ENCODE data around the gene APPL1.

Gene APPL1, protein sequence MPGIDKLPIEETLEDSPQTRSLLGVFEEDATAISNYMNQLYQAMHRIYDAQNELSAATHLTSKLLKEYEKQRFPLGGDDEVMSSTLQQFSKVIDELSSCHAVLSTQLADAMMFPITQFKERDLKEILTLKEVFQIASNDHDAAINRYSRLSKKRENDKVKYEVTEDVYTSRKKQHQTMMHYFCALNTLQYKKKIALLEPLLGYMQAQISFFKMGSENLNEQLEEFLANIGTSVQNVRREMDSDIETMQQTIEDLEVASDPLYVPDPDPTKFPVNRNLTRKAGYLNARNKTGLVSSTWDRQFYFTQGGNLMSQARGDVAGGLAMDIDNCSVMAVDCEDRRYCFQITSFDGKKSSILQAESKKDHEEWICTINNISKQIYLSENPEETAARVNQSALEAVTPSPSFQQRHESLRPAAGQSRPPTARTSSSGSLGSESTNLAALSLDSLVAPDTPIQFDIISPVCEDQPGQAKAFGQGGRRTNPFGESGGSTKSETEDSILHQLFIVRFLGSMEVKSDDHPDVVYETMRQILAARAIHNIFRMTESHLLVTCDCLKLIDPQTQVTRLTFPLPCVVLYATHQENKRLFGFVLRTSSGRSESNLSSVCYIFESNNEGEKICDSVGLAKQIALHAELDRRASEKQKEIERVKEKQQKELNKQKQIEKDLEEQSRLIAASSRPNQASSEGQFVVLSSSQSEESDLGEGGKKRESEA

DNA sequence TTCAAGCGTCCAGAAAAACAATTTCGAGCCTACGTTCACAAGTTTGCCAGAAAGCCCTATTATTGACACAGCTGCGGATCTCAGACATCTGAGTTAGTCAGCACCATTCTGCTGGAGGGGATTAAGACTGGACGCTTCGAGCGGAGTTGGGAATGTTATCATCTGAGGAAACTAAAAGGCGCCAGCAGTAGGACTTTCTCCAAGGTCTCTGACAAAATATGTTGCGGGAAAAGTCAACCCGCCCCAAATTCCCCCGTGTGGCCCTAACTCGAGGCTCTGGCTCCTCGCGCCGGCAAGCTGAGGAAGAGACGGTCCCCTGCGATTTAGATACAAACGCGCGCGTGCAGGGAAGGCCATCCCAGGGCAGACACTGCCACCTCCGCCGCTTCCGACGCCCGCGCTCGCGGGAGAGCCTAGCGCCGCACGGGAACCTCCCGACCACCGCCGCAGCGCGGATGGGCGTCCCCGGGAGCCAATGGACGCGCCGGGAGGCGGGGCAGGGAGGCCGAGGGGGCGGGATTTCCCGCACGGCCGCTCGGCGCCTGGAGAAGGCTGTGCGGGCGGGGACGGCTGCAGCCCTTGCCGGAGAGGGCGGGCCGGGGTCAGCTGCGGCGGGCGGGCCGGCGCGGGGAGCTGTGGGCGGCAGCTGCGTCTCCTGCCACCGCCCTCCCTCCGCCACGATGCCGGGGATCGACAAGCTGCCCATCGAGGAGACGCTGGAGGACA is at the start of gene APPL1:
Gene APPL1 (plus strand): TSS at position 526 of the 726 bp plus-strand sequence. CDS start 155 bp downstream, at position 681.
- peak; percentile 3 for DNase-seq

DNA sequence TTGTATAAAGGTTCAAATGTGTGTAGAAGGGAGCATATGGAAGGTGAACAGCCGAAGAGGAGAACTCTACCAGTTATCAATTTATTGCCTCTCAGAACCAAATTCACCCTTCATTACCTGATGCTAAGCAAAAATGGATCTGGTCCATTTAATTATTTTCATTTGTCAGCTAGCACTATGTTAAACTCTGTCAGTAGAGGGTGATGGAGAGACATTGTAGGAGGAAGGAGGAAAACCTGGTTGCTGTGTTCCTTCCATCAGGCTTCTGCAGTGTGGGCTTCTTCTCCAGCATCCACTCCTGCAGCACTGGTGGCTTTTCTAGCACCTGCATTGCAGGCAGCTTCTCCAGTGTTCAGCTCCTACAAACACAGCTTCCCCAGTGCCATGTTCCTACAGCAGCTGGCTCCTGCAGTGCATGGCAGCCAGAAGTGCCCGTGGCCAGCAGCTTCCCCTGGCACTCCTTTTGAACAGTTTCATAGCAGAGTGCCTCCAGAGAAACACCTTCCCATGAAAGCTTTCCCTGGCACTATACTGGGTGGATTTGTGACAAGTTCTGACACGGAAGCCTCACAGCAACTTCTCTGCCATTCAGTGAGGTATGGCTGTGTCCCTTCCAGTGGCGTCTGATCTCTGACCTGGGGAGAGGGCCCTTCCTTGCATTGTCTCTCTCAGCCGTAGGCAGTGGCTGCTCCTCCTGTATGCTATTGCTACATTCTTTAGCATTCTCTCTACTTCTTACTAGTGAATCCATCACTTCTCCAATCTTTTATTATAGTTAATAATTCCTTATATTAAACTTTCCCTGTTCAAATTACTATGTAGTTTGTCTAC is 47.7 kb upstream of the APPL1 start:
- no peak for DNase-seq

DNA sequence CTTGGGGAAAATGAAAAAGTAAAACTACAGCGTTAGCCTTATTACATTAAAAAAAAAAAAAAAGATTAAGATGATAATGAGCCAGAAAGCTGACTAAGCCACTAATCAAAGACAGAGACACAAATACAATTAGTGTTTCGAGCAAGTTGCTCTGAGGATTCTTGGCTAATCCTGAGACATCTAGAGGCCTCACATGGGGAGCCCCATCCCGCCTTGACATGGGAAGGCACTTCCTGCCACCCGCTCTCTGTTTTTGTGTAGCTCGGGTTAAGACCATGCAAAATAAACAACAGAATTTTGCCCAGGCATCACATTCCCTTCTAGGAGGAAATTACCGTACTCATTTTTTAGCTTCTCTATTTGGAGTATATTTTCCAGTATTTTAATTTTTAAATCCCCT is 43.0 kb upstream of the APPL1 start:
- no peak for DNase-seq

DNA sequence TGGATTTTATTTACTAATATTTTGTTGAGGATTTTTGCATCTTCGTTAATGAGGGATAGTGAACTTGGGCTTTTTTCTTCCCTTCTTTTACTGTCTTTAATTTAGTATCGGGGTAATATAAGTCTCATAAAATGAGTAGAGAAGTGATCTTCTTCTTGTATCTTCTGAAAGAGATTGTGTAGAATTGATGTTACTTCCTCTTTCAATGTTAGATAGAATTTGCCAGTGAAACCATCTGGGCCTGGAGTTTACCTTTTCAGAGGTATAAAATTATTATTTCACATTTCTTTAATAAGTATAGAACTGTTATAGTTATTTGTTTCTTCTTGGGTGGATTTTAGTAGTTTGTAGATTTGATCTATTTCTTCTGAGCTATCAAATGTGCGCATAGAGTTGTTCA is 35.5 kb upstream of the APPL1 start:
- DNase-seq, result no peak

DNA sequence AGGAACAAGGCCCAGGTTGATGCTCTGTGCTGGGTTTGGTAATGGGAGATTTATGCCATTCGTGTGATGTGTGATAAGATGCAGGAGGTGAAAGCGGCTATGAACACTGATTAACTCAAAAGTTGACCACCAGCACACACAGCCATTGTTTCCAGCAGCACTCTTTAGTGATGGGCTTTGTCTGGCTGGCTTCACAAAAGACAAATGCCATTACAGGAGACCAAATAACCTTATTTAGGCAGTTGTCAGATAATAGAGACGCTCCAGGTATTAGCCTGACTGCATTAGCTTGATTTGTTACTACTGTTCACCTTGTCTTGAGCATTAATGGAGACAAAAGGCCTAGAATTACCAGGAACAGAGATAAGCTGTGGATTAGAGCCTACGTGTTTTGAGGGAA is 32.9 kb upstream of the APPL1 start:
- DNase-seq, result no peak

DNA sequence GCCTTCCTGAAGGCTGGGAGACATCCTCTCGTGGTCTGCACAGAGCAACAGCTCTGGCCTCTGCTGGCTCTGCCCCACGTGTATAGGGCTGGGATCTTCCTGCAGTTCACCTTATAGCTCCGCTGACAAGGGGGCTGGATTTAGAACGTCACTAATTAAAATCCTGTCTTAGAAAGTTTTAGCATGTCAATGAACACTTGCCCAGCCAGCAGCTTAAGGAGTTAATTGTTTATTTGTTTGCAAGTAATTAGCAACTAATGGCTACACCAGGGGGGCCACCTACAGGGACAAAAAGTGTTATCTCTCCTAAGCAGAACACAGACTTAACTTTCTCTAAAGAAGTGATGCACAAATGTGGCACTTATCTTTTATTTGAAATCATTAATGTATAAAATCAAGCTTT is 27.6 kb upstream of the APPL1 start, which contains the start of gene HESX1:
Gene HESX1 (minus strand): TSS at position 84 of the 403 bp plus-strand sequence. CDS start 60 bp downstream, at position 24.
- no peak for DNase-seq

DNA sequence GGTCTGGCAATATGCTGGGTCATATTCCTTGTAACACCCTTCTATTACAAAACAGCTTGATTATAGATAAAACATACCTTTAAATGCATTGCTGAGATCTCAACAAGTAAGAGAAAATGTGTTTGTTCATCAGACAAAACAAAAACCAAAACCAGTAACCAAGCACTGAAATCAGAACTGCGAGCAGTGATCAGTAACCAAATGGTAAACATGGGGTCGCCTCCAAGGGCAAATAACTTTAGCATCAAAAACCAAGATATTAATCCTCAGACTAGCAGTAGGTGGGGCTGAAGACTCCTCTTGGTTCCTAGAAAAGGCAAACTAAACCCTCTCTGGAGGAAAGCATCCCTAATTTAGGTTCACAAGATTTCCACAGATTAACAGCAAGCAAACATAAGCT is 21.1 kb upstream of the APPL1 start:
- no peak for DNase-seq

DNA sequence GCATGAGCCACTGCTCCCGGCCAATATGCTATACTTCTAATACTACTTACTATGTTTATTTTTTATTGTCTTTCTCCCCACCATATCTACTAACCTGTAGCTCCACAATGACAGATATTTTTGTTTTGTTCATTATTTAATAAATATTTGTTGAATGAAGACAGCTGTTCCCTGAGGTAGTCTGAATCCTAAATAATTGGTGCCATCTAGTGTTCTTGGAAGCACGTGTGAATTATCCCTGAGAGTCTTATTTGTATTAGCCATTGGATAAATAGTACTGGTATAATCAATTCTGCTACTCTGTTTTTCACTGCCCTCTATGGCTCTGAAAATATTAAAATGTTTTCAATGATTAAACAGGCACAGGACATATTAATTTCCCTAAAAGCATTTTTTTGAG is 5.6 kb upstream of the APPL1 start:
- no peak for DNase-seq

DNA sequence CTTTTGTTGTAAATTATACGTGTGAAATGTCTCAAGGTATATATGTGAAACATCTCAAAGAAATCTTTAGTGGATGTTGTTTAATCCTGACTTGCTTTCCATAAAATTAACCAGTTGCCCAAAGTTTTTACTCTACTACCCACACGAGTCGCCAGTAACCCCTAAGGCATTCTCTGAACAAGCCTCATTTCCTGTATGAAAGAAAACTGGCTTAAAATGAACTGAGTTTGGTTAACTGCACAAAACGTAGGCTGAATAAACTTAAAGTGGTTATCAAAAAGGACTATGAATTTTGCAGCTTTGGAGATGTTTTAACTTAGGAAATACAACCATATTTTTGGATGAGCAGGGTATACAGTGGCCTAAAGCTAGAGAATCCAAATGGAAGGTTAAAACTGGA is 2.7 kb upstream of the APPL1 start:
- no peak for DNase-seq

DNA sequence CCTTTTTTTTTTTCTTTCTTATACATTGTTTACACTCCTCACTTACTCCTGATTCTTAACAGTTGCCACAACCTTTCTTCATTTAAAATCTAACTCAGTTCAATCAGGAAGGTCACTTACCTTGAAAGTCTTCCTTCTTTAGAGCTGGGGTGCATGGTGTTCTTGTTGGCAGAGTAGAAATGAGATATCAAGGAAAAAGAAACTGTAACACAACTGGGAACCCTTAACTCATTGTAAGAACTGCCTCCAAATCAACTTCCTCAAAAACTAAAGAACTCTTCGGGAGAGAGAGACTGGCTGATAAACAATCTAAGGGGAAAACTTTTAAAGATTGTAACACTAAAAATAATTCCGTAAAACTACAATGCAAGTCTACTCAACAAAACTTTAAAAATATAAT is 1.4 kb upstream of the APPL1 start:
- DNase-seq, result no peak

DNA sequence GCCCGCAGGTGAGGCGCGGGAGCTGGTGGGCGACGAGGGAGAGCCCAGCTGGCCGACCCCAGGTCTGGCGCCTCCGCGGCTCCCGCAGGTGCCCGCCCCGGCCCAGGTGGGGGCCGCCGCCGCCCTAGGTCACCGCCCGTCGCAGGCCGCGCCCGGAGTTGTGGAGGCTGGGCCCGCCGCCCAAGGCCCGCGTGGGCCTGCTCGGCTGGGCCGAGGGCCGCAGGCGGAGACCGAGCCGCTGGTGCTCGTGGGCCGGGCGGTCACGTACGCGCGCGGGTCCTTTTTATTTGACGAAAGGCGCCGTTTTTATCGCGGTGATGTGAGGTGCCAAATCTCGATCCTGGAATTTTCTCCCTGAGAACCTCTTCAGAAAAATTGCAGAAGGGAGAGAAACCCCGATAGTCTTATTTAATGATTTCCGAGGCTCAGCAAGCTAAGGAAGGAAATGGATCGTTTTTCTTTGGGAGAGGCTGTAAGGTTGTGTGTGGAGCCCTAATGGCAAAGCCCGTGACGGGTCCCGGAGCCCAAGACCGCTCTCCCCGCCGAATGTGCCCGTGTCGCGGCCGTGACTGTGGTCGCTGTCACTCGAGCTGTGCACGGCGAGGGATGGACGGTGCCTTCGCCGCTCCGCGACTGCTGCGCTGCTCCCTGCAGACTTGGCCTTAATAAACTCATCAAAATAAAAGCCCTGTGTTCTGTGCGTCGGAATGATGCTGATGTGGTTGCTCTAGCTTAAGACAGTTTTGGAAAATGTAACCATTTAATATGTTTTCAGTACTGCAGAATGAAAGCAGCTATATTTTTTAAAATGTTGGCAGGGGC is 612 bp downstream of the APPL1 start:
- DNase-seq, result no peak

DNA sequence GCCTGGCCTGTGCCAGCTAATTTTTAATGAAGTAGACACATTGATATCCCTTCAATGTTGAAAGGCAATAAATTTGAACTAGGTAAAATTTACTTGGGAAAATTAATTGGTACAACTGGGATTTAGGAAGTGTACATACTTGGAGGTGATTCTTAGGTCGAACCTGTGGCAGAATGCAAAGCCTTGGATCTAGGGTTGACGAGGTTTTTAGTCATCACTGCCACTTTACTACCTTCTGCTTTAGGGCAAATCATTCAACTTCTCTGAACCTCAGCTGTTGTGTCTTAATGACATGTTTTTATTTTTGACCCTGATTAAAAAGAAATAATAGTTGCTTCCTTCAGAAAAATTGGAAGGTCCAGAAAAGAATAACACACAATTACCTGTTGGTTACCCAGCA is 2.5 kb downstream of the APPL1 start:
- no peak for DNase-seq

DNA sequence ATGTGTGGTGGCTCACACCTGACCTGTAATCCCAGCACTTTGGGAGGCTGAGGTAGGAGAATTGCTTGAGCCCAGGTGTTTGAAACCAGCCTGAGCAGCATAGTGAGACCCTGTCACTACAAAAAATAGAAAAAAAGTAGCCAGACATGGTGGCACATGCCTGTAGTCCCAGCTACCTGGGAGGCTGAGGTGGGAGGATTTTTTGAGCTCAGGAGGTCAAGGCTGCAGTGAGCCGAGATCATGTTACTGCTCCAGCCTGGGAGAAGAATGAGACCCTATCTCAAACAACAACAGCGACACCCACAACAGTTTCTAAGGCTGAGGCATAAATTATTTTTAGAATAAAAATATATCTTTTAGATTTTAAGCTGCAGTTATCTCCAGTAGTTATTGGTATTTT is 6.3 kb downstream of the APPL1 start:
- no peak for DNase-seq

DNA sequence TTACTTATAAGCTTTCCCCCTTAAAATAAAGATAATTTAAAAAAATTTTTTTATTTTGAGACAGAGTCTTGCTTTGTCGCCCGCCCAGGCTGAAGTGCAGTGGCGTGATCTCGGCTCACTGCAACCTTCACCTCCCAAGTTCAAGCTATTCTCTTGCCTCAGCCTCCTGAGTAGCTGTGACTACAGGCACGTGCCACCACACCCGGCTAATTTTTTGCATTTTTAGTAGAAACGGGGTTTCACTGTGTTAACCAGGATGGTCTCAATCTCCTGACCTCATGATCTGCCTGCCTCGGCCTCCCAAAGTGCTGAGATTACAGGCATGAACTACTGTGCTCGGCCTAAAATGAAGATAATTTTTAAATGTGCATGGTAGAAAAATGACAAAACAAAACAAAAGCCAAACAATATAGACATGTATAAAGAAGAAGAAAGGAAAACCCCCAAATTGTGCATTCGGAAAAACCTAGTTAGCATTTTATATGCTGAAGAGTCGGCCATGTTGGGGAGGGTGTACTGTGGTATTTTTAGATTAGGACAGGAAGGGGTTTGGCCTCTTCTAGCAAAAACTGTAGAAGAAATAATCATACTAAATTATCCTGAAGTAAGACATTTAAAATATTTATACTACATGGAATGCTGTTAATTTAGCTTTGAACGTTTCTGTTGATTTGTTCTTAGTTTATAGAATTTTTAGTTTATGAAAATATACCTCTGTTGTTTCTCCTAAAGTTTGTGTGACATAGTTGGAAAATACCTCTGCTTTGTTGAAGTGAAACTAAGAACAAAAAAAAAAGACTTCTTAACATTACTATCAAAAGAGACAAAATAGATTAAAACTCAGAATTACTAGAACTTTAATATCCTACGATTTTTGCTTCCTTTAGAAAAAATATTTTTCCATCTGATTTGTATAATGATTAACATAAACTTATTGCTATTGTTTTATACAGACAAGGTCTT is 7.4 kb downstream of the APPL1 start:
- DNase-seq, result no peak

DNA sequence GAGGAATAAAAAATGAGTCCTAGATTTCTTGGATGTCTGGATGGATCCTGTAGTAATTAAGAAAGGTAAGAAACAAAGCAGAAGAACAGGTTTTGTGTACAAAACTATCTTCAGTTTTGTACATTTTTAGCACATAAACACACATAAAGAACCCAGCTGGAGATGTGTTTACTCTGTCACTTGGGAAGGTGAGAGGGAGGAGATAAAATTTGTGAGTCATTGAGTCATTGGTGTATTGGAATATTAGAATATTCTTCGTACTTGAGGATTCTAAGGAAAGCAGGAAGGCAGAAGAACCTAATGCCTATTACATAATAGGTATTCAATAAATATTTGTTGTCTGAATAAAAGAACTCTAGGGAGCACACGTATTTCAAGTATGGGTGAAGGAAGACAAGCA is 17.4 kb downstream of the APPL1 start:
- DNase-seq, result no peak

DNA sequence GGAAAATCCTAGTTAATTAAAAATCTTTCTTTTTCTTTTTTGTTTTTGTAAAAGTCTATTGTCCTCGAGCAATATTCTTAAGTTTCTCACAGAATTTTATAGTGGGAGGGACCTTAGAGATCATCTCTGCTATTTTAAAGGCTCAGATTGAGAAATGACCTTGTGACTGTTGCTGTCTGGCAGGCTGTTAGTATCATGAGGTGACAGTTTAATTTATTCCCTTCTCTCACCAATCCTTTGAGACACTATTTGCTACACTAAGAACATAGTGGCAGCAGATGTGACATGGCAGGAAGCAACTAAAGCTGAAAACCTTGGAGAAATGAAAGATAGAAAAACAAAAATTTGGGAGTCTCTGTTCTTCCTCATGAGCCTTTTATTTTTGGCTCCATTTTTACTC is 24.9 kb downstream of the APPL1 start:
- no peak for DNase-seq

DNA sequence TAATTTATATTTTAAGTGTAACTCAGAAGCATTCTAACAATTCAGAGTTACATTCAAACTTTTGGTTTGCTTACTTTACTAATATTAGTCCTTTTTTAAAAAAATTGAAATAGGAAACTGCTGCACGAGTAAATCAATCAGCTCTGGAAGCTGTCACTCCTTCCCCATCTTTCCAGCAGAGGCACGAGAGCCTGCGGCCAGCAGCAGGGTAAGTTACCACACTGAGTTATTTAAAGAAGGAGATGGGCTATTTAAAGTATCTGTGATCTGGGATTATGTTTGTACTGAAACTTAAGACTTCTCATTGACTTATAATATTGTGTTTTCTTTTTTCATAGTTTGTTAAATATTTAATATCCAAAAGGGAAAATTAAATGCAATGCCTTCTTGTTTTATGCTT is 29.3 kb downstream of the APPL1 start:
- no peak for DNase-seq

DNA sequence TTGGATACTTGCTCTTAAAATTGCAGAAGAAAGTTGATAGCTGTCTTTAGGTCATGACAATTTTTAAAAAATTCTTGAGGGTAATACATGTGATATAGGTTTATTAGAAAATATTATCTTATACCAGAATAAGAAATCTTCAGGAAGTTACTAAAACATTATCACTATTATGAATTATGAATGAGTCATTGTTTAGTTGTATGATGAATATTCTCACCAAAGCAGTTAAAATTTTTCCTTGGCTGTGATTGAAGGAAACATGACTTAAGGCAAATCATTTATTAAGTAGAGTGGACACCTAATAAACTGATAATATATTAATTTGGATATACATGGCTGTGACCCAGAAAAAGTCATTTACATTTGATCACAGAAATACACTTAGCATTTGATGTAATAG is 30.1 kb downstream of the APPL1 start:
- DNase-seq, result no peak

DNA sequence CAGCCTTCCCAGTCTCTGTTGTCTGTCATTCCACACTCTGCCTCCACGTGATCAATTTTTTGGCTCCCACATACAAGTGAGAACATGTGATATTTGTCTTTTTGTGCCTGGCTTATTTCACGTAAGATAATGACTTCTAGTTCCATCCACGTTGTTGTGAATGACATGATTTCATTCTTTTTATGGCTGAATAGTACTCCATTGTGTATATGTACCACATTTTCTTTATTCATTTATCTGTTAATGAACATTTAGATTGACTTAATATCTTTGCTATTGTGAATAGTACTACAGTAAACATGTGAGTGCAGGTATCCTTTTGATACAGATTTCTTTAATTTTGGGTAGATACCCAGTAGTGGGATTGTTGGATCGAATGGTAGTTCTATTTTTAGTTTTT is 33.6 kb downstream of the APPL1 start:
- DNase-seq, result no peak

DNA sequence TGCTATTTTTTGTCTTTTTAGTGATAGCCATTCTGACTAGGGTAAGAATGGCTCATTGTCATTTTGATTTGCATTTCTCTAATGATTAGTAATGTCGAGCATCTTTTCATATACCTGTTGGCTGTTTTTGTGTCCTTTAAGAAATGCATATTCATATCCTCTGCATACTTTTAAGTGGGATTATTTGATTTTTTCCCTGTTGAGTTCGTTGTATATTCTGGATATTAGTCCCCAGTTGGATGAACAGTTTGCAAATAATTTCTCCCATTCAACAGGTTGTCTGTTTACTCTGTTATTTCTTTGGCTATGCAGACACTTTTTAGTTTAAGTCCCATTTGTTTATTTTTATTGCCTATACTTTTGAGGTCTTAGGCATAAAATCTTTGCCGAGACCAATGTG is 34.4 kb downstream of the APPL1 start:
- DNase-seq, result no peak

DNA sequence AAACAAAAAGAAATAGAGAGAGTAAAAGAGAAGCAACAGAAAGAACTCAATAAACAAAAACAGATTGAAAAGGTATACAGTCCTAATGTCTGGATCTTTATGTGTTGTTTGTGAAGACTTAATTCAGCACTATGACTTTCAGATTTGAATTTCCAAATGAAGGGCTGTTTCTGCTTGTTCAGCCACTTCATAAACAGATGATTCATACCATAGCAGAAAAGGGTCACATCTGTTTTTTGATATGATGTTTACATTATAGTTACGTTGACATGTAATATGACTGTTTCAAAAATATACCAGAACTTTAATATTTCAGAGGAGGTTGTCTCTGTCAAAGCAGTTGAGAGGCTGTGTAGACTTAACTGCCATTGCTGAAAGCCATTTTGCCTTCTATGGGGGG is 40.9 kb downstream of the APPL1 start:
- no peak for DNase-seq
